Brain (organoid and tissue), 1 donor: ENCODE results near the gene GZMB. TPM values are rescaled to one million over a fixed set of nuclear protein-coding genes. Genes with fewer than 3 reads are reported as not detected.

ENCODE experiments used
- polyA plus RNA-seq: library from polyadenylated mRNA; stranded (reverse); fragments of 350-450 nt; fragmentation: Illumina TruSeq; extraction: RNeasy Lipid Tissue Mini Kit (QIAGEN cat#74804); gene quantifications from one replicate; pipeline ENCODE4 v1.2.3, GENCODE V29; 2015; ENCODE audit warnings: low read depth, low replicate concordance; ENCODE audit not compliant: insufficient read depth

Gene GZMB
- polyA plus RNA-seq, 1 donor from 2014 or later = 1.8 TPM

Other genes with a start within 250 kb of the GZMB start
- 6.4 TPM for gene NYNRIN, start 235.2 kb downstream of the GZMB start, polyA plus RNA-seq
- gene CBLN3, start 204.5 kb downstream of the GZMB start, polyA plus RNA-seq = 3.3 TPM
- gene KHNYN, start 204.2 kb downstream of the GZMB start, polyA plus RNA-seq = 22.3 TPM
- 125 TPM for gene SDR39U1, start 191.4 kb downstream of the GZMB start, polyA plus RNA-seq
- not detected for gene CMA1, start 125.9 kb downstream of the GZMB start, polyA plus RNA-seq
- gene CTSG, start 57.9 kb downstream of the GZMB start, polyA plus RNA-seq = not detected
- gene GZMH, start 24.5 kb downstream of the GZMB start, polyA plus RNA-seq = 1.7 TPM